NCI-H345 (cell line): ENCODE data around the gene PRKCA.

Experiments used
- DNase-seq: peaks from one replicate; lab custom pipeline; 2025; lab: John Stamatoyannopoulos, UW

PRKCA gene

DNA sequence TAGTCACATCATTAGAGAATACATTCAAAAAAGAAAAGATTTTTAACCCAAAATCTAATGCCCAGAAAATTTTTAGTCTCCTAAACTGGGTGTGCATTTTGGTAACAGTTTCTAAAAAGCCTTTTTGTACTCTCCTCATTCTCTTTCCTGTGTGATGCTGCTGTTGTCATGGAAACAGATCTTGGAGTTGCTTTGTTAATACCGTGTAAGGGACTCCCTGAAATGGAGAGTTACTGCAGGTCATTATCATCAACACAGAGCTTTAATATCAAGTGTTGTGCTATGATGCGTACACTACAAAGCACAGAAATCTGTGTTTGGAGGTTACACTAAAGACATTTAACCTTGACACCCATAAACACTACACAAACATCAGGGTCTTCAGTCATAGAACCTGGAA is 216.3 kb downstream of the PRKCA start:
- no peak for DNase-seq

- DNase-seq = no peak
Observed at GRCh38 chr17:66519154-66519553, 216.7 kb downstream of the PRKCA start.

GRCh38 chr17:66520999-66521398 is 218.6 kb downstream of the PRKCA start:
- DNase-seq = no peak

GRCh38 chr17:66522591-66523272 is 220.3 kb downstream of the PRKCA start:
- DNase-seq = no peak

- DNase-seq = no peak
Observed at GRCh38 chr17:66523378-66524200, 221.2 kb downstream of the PRKCA start.

DNA sequence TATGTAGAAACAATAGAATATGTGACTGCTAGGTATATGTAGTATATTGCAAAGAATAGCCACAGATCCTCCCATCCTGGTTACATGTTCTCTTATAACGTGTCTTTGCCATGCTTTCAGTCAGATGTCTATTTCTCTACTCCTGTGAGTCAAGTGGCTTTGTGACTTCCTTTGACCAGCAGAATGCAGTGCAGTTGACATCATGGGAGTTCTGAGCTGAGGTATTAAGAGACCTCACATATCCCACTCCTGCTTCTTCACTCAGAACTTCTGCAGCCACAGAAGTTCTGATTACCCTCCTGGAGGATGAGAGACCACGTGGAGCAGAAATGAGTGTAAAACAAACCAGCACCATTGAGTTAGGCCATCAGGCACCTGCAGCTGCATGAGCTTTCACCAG is 222.5 kb downstream of the PRKCA start:
- DNase-seq = no peak

DNA sequence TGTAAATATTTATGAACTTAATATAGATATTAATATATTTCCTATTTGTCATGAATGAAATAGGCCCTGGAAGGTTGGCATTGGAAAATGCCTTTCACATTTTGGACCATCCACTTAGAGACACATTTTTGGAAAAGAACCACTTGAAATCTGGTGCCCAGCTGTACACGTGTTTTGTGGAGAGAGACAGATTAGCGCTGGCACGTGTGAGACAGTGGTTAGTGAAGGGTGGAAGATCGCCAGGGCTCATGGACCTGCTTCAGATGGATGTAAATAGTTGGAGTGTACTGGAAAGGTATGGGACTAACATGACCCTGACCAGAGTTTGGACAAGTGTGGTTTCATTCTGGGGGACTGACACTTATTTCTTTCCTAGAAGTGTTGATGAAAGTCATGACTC is 222.9 kb downstream of the PRKCA start:
- DNase-seq = no peak

DNA sequence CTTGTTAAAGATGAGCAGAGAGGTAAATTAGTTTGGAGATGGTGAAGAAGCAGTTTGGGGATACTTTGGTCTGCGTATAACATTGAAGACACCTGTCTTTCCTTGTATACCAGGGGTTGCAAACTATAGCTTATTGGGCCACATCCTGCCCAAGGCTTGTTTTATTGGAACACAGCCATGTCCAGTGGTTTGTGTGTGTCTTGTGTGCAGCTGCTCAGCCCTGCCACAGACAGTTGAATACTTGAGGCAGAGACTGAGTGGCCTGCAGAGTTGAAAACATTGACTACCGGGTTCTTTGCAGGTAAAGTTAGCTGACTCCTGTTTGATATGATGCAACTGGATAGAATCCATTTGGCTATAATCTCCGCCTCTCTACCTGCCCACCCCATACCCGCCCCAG is 224.4 kb downstream of the PRKCA start:
- DNase-seq = no peak

GRCh38 chr17:66527335-66527734 is 224.9 kb downstream of the PRKCA start:
- no peak for DNase-seq

GRCh38 chr17:66531851-66532295 is 229.5 kb downstream of the PRKCA start:
- DNase-seq = no peak

DNA sequence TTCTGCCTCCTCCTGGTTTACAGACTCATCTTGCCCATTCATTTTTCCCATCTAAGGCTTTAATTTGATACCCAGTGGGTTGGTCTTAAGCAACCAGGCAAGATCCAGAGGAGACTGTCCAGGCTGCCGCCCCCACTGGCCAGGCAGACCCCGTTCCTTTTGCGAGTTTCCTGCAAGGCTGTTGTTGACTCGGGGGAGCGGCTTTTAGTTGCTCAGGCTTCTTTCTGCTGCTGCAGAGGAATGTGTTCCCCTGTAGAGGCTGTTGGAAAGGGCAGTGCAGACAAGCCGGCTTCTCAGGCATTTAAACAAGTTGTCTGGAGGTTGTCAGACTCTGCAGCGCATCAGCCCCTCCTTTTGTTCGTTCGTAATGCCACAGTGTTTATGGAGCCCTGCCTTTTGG is 231.2 kb downstream of the PRKCA start:
- no peak for DNase-seq

GRCh38 chr17:66533986-66534385 is 231.6 kb downstream of the PRKCA start:
- DNase-seq = no peak

DNA sequence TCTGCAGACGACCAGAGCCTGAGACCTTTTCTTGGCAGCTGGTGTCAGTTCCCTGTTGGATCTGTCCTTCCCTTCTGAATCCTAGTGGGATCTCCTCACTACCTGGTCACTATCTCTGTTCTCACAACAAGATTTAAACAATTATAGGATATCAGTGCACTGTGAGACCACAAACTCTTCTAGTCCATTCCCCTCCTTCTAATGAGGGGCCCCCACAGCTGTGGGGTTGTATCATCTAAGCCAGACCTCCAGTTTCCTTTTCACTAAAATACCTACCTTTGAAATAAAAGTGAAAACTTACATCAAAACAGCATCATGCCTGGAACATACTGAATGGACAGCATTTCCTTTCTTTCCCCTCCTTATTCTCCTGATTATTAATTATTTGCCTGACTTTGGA is 233.2 kb downstream of the PRKCA start:
- DNase-seq = no peak

DNA sequence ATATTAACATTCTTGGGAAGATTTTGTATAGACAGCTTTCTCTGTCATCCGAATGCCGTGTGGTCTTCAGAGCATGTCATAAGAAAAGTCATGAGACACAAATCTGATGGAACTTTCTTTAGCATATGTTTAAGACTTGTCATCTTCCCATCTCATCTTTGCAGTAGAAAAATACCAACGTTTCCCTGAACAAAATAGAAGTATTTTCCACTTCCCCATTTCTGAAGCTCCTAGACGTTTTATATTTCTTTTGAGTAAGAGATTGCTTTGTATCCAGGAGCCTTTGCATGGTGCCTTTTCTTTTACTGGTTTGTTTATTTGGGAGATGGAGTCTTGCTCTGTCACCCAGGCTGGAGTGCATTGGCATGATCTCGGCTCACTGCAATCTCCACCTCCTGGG is 235.1 kb downstream of the PRKCA start:
- no peak for DNase-seq

DNA sequence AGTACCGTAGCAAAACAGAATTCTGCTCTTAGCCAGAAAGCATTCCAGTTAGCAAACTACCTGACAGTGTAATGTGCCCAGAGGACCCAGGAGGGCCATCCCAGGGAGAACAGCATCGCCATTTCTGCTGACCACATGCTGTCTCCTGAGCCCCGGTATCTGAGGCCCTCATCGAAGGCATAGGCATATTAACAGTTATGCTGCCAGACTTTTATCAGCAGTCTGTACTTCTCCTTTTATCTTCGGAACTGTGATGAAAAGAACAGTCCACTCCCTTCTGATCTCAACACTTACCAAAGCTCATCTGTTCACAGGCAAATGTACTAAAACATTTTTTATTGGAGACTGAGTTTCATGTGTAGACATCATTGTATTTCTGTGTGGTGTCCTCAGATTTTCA is 236.4 kb downstream of the PRKCA start:
- DNase-seq = no peak

DNA sequence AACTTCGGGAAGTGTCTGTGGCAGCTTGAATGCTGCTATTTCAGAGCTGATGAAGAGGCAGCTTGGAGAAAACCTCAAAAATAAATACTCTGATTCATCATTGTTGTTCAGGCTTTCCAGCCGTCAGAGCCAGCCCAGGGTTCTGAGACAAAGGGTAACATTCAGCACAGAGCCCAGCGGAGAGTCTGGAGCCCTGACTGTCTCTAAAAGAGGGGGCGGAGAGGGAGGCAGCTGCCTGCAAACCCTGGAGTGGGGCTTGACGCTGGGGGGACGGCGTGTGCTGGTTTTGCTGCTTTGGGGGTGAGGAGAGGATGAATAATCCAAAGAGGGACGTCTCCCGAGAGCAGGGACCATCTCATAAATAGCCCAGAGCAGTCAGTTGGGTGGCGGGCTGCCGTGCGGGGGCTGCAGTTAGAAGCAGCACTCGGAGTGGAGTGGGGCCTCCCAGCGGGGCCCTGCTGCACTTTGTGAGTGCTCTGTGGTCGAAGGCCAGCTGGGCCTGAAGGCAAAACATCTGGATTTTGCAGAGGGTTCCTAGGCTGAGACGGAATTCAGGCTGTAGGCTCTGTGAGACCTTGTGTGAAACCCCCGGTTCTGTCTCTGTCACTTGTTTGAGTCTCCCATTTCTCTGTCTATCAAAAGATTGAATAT is 237.8 kb downstream of the PRKCA start:
- DNase-seq = no peak

DNA sequence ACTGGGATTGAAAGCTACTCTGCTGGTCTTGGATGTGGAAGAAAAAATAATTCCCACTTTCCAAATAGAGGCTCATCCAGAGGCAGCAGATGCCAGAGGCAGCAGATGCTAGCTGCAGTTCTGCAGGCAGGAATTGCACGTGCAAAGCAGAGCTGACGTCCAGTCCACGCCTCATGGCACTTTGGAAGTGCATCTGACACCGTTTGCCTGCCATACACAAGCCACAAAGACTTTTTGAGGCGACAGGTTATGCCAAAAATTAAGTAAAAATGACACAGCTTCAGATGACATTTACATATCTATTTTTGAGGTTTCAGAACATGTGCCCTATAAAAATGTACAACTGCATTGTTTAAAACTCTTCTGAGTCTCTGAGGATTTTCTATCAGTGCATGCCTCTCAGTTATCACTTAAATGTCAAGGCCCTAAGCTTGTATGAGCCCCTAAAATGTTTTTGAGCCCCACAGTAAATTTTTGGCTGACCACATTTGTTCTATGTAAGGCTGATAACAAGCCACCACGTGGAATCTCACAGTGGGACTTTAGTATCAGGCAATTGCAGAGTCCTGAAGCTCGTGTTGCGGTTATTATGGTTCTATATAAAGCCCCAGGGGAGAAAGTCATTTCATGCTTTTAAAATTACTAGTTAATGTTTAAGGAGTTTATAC is 239.2 kb downstream of the PRKCA start:
- no peak for DNase-seq

DNA sequence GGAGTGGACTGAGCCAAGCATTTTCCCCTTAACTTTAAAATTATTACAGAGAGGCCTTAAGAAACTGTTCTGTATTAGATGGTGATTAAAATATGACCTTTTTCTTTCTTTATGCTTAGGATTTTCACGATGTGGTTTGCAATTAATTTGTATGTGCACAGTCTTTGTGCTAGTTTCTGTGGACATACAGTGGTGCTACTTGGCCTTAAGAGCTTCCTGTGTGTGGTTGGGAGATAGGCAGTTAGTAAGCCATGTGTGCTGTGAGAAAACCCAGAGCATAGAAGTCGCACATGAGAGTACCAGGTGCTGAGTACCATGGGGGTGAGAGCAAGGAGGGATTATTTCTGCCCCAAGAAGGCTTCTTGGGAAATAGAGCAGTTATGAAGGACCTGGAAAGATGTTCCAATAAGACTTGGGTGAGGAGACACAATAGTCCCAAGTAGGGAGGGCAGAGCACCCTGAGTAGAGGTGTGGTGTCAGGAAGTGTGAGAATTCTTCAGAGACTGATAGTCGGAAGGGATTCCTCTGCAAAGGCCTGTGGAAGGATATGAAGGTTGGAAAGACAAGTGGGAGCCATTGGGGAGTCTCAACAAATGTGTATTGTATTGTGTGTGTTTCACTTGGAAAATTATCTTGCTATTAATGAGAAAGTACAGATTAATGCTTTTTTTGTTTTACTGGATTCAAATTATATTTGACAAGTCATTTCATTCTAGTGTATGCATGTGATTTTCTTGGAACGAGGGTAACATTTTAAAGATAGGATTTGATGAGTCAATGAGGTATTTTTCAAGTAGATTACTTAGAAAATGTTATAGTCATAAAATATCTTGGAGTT is 239.9 kb downstream of the PRKCA start:
- DNase-seq = no peak

GRCh38 chr17:66542967-66543520 is 240.6 kb downstream of the PRKCA start:
- DNase-seq = no peak

- no peak for DNase-seq
Observed at GRCh38 chr17:66543526-66543925, 241.1 kb downstream of the PRKCA start.

DNA sequence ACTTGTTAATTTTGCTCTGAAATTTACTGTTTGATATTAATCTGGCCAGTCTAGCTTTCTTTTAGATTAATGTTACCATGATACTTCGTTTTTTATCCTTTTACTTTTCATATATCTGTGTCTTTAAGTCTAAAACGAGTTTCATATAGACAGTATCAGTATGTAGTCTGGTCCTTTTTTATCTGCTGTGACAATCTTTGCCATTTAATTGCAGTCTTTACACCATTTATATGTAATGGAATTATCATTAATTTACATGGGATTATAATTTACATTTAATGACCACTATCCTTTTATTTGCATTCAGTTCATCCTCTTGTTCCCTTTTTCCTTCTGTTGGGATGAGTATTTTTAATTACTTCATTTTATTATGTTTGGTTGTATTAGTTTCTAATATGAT is 243.5 kb downstream of the PRKCA start:
- no peak for DNase-seq
